HTR-8/SVneo (cell line): ENCODE results near the gene ADGRG6.
"Not testable (repeated sequence)": the region's sequence is repeated elsewhere in the genome, so short reads cannot be mapped to it uniquely, and the experiment has no call there.

Experiments used
- DNase-seq: peaks from one replicate; pipeline ENCODE4 v3.0.0; 2011; ENCODE audit warnings: low spot score, mixed read lengths; ENCODE audit not compliant: insufficient read length
- FAIRE-seq: peaks from 2 replicates; lab custom pipeline; 2011; peaks lifted over from hg19 to GRCh38; lab: Jason Lieb, UNC

ADGRG6 gene

DNA sequence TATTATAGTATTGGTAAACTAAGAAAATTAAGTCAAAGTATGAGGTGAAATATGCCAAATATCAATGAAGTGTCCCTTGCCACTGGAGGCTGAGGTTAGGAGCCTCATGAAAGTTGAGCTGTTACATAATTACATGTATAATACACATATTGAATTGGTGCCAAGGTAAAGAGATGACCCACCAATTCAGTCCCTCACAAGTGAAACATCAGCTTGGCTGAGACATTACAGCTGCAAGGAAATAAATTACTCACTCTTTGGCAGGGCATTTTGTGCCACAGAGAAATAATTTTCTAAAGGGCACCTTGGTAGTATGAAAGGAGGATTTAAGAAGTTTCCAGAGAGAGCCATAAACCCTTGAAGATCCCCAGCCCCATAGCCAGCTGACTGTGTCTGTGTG, 127.4 kb downstream of the ADGRG6 start:
- DNase-seq (no peak), FAIRE-seq (no peak)

- FAIRE-seq (peak; percentile 42), DNase-seq (no peak)
These were observed 131.6 kb downstream of the ADGRG6 start for GRCh38 chr6:142433419-142433818.

GRCh38 chr6:142438898-142439297, 137.1 kb downstream of the ADGRG6 start:
- no peak for DNase-seq
- no peak for FAIRE-seq

- no peak for DNase-seq
- no peak for FAIRE-seq
These were observed 138.9 kb downstream of the ADGRG6 start for GRCh38 chr6:142440600-142441293.

DNA sequence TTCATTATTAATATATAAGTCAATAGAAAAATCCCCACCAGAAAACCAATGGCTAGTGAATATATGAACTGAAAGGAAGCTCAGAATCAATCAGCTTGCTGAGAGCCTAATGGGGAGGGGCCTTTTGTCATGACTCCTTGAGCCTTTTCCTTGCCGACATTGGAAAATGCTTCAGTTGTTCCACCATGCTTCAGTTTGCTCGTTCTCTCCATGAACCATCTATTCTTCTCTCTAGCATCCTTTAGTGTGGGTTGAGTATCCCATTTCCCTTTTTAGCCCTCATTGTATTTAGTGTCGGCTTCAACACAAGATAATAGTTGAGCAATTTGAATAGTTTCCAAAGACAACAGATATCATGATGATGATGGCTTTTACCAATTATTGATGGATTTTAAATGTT, 139.9 kb downstream of the ADGRG6 start:
- DNase-seq = no peak
- FAIRE-seq = peak; percentile 16

- no peak for FAIRE-seq
- DNase-seq = no peak
These were observed 141.3 kb downstream of the ADGRG6 start for GRCh38 chr6:142443102-142443501.

- FAIRE-seq = no peak
- no peak for DNase-seq
These were observed 141.7 kb downstream of the ADGRG6 start for GRCh38 chr6:142443532-142443931.

GRCh38 chr6:142444376-142444775, 142.6 kb downstream of the ADGRG6 start:
- no peak for FAIRE-seq

GRCh38 chr6:142444881-142445301, 143.1 kb downstream of the ADGRG6 start:
- no peak for DNase-seq

More at GRCh38 chr6:142444376-142444775, 142.6 kb downstream of the ADGRG6 start:
- DNase-seq = no peak

GRCh38 chr6:142446168-142446567, 144.4 kb downstream of the ADGRG6 start:
- no peak for DNase-seq
- no peak for FAIRE-seq

More at GRCh38 chr6:142444881-142445301, 143.1 kb downstream of the ADGRG6 start:
- FAIRE-seq = no peak

- FAIRE-seq (no peak), DNase-seq (no peak)
These were observed 144.8 kb downstream of the ADGRG6 start for GRCh38 chr6:142446576-142446975.

GRCh38 chr6:142448091-142448729, 146.4 kb downstream of the ADGRG6 start:
- FAIRE-seq = no peak
- DNase-seq = no peak

GRCh38 chr6:142450856-142451255, 149.0 kb downstream of the ADGRG6 start:
- DNase-seq, FAIRE-seq: not testable (repeated sequence)

DNA sequence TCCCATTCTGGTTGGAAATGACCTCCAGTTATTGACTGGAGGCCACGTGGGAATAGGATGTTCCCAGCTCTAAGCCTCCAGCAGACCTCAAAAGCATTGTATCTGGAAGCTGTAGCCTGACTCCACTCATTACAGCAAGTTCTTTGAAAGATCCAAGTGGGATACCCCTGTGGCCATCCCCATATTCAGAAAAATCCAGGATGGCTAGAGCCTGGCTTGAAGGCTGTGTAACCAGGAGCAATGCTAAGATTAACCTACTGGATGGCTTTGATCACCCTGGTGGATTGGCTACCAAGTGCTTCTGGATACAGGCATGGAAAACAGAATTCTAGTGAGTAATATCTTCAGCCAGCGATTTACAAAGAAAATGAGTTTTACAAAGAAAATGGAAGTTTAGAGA, 151.2 kb downstream of the ADGRG6 start:
- no peak for FAIRE-seq
- DNase-seq = no peak

DNA sequence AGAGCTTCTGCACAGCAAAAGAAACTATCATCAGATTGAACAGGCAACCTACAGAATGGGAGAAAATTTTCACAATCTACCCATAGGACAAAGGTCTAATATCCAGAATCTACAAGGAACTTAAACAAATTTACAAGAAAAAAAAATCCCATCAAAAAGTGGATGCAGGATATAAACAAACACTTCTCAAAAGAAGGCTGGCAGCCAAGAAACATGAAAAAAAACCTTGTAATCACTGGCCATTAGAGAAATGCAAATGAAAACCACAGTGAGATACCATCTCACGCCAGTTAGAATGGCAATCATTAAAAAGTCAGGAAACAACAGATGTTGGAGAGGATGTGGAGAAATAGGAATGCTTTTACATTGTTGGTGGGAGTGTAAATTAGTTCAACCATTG, 152.4 kb downstream of the ADGRG6 start:
- not testable (repeated sequence) for DNase-seq, FAIRE-seq

GRCh38 chr6:142454848-142455247, 153.0 kb downstream of the ADGRG6 start:
- FAIRE-seq, DNase-seq: not testable (repeated sequence)

DNA sequence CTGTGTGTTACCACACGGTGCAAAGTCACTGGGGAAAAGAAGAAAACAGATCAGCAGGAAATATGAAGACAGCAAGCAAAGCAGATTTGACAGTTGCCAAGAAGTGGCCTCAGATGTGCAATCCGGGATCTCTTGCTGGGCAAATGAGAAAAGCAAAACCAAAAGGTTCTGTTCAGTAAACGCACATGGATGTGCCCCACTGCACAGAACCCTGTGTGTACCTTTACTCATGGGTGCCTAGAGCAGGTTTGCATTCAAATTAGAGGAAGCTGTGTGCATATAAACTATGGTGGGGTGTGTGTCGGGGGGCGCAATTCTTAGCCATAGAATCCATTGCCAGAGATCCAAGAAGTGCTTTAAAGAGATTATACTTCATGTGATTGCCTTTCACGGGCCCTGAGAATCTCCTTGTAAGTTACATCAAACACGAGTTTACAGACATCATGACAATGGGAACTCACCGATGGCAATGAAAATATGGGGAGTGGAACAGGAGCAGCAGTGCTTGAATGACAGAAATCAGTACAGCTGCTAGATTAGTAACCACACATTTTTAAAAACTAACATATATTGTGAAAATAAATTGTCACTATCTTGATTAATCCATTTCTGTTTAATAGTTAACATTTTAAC, 154.3 kb downstream of the ADGRG6 start:
- FAIRE-seq = no peak

DNA sequence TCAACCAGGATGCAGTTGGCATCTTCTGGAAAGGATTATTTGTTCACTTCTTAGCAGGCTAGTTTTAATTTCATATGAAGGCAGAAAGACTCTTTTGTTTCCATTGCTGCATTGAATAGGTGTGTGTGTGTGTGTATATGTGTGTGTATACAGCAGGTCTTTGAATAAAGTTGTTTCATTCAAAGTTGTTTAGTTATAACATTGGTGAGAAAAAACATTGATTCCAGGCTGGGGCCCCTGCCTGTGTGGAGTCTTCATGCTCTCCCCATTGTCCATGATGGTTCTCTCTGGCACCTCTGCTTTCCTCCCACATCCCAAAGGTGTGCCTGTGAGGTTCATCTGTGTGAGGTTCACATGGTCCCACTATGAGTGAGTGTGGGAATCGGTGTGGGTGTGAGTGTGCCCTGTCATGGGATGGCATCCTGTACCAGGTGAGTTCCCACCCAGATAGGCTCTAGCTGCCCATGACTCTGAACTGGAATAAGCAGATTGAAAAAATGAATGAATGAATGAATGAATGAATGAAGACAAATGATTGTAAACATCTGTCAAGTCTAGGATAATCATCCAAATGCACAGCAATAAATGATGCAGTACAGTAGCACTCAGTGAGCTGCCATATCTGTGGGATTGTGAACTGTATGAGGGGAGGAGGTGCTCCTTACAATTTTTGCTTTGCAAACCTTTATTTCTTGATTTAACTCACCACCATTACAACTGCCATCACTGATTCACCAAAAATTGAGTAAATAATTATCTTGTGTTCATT, 156.0 kb downstream of the ADGRG6 start:
- DNase-seq (no peak), FAIRE-seq (peak; percentile 4)

More for the DNA sequence above, 154.3 kb downstream of the ADGRG6 start:
- DNase-seq = no peak

- no peak for FAIRE-seq
- no peak for DNase-seq
These were observed 157.0 kb downstream of the ADGRG6 start for GRCh38 chr6:142458836-142459235.

GRCh38 chr6:142459271-142459670, 157.5 kb downstream of the ADGRG6 start:
- DNase-seq = no peak

More at GRCh38 chr6:142459271-142459670, 157.5 kb downstream of the ADGRG6 start:
- no peak for FAIRE-seq
